Psoas muscle (tissue), 8 donors: ENCODE measurements around the gene NUCB2. TPM values are rescaled to one million over a fixed set of nuclear protein-coding genes. Genes with fewer than 3 reads are reported as not detected.

ENCODE experiments used
- ATAC-seq, 4 donors: fragments of 200-7000 bp; cut with Tn5 transposase; one replicate each; pipeline ENCODE4 v1.9.1; 2020; ENCODE audit warnings: moderate library complexity in 3 of 4, mild to moderate bottlenecking in 2 of 4
- DNase-seq, 2 donors: peaks; one replicate each; pipeline ENCODE4 v3.0.0-alpha.2; 2020
- H3K27ac ChIP-seq: fragments of 200-600 bp; one replicate; pipeline ENCODE4 v1.8.0; 2022
- H3K27me3 ChIP-seq, 3 donors: fragments of 200-600 bp in 1 of 3; one replicate each; pipeline versions ENCODE4 v1.6.1 to v1.8.0; 2013 to 2022; ENCODE audit warnings: low read length in 2 of 3, mild to moderate bottlenecking in 2 of 3, moderate library complexity in 1 of 3; ENCODE audit not compliant: insufficient read depth in 3 of 3
- H3K36me3 ChIP-seq, 2 donors: fragments of 200-600 bp in 1 of 2; one replicate each; pipeline versions ENCODE4 v1.6.1 to v1.8.0; 2013 to 2022; ENCODE audit warnings: low read depth in 1 of 2, mild to moderate bottlenecking in 1 of 2, moderate library complexity in 1 of 2; ENCODE audit not compliant: insufficient read depth in 1 of 2
- H3K4me1 ChIP-seq: fragments of 200-600 bp; one replicate; pipeline ENCODE4 v1.8.0; 2022
- H3K4me3 ChIP-seq: fragments of 200-600 bp; one replicate; pipeline ENCODE4 v1.8.0; 2022; ENCODE audit warnings: mild to moderate bottlenecking
- H3K9me3 ChIP-seq: fragments of 200-600 bp; one replicate; pipeline ENCODE4 v1.8.0; 2022
- CTCF ChIP-seq: fragments of 200-600 bp; IDR thresholded peaks from one replicate; pipeline ENCODE4 v1.8.0; 2022; ENCODE audit warnings: antibody characterized with exemption
- WGBS, 3 donors: extraction: QIAGEN DNeasy Blood & Tissue Kit; methylation state at CpG; one replicate each; pipeline versions ENCODE4 v1.1.6 to v1.1.7; 2013; 5-methylcytosine and 5-hydroxymethylcytosine counted together
- intact Hi-C, 2 donors: fragments of 100-400 bp; cut with DNase I; formaldehyde crosslinking; loops; one replicate each; pipeline versions ENCODE4 v1.11.0 to v1.14.2; 2022
- polyA plus RNA-seq, 3 donors: library from polyadenylated mRNA; stranded (reverse); fragments of 200-250 nt; gene quantifications; one replicate each; pipeline ENCODE4 v1.2.3, GENCODE V29; 2013
- total RNA-seq, 4 donors: library from RNA; stranded (reverse); fragmentation: NEBNext Ultra II Directional in 2 of 4; extraction: Animal tissue kit (Norgen Biotek cat#: 25700) in 2 of 4; gene quantifications; one replicate each; pipeline versions ENCODE4 v1.2.1 to v1.2.4, GENCODE V29; 2021 to 2023
- donor health status: healthy with polysubstance abuse.
- donor health status: DM: no; HTN: no; CAD: no; lungs with moderate emphysema.
- donor health status: Bipolar disorder and iron deficiency.
- donor health status: healthy.
- donor health status: DM: yes; HTN: yes; CAD: no.
- donor health status: DM: no; HTN: no; CAD: no.
- donor health status: DM: no; HTN: no; CAD: no.
- donor health status: DM: yes; HTN: yes; CAD: no.

The NUCB2 gene
- total and polyA plus RNA-seq, 7 donors = 20.4 to 42.3 (median 31.3) TPM

GRCh38 chr11:17298302-17298701 is 21.8 kb downstream of the NUCB2 start:
- H3K27me3 ChIP-seq = no peaks in the 10 kb centered on the region
- ATAC-seq = no peak
- intact Hi-C loops = no loop called here

GRCh38 chr11:17300372-17300771 is 23.8 kb downstream of the NUCB2 start:
- Histone ChIP-seq H3K27ac (no peak overlapping the region), H3K27me3 (no peaks in the 10 kb centered on the region), H3K4me1 (no peaks in the 10 kb centered on the region), H3K9me3 (no peaks in the 10 kb centered on the region), H3K4me3 (no peak overlapping the region), H3K36me3 (peaks cover 0 to 74% of the 10 kb centered on the region in 2 donors)
- WGBS, 3 donors = 92 to 95% (median 94%) methylated on average over 4 of the region's 4 CpGs
- no peak for ATAC-seq
- no peak for DNase-seq
- intact Hi-C loops = no loop called here
- TF ChIP-seq CTCF = no peak

More at GRCh38 chr11:17298302-17298701, 21.8 kb downstream of the NUCB2 start:
- no peak overlapping the region for H3K4me3 ChIP-seq
- no peak overlapping the region for H3K27ac ChIP-seq
- no peak for TF ChIP-seq CTCF
- WGBS, 3 donors = 92 to 94% (median 93%) methylated on average over 5 of the region's 5 CpGs
- DNase-seq = no peak
- H3K4me1 ChIP-seq = peaks cover 2% of the 10 kb centered on the region
- H3K9me3 ChIP-seq = no peaks in the 10 kb centered on the region
- H3K36me3 ChIP-seq = peaks cover 0 to 65% of the 10 kb centered on the region in 2 donors

GRCh38 chr11:17313349-17314231 is 37.1 kb downstream of the NUCB2 start:
- no peak overlapping the region for H3K4me3 ChIP-seq
- ATAC-seq = no peak
- WGBS, 3 donors = 95 to 96% (median 95%) methylated on average over 8 of the region's 8 CpGs
- H3K27ac ChIP-seq = no peak overlapping the region
- H3K9me3 ChIP-seq = no peaks in the 10 kb centered on the region
- peaks cover 0 to 76% of the 10 kb centered on the region in 2 donors for H3K36me3 ChIP-seq
- no peak for TF ChIP-seq CTCF
- intact Hi-C loops = no loop called here
- H3K27me3 ChIP-seq = no peaks in the 10 kb centered on the region
- H3K4me1 ChIP-seq = no peaks in the 10 kb centered on the region
- DNase-seq = no peak

- Histone ChIP-seq H3K4me3 (no peak overlapping the region), H3K36me3 (peaks cover 0 to 82% of the 10 kb centered on the region in 2 donors), H3K9me3 (no peaks in the 10 kb centered on the region), H3K27me3 (no peaks in the 10 kb centered on the region), H3K4me1 (no peaks in the 10 kb centered on the region), H3K27ac (no peak overlapping the region)
- 24 to 56% (median 25%) methylated on average over 1 of the region's 1 CpG for WGBS, 3 donors
- DNase-seq (no peak), ATAC-seq (no peak)
- no peak for TF ChIP-seq CTCF
- intact Hi-C loops = no loop called here
These were observed 37.7 kb downstream of the NUCB2 start for GRCh38 chr11:17314232-17314547.
